Measurements from ENCODE around the gene DOC2B.
"Not testable (repeated sequence)": the region's sequence is repeated elsewhere in the genome, so short reads cannot be mapped to it uniquely, and the experiment has no call there.

The DOC2B gene

GRCh38 chr17:219696-220095 lies 38.2 kb upstream of the DOC2B start:
- DNase-seq (ENCODE audit: low read depth), result no peak
- no peak overlapping the region for H3K4me3 ChIP-seq (ENCODE audit: control insufficient read depth, low read depth, low read length)
- no peak for TF ChIP-seq CTCF (conservative IDR thresholded peaks at IDR 0.05; ENCODE audit: control insufficient read depth, insufficient read depth, low read depth, low read length)

GRCh38 chr17:218432-219110 lies 37.1 kb upstream of the DOC2B start:
- no peak overlapping the region for H3K4me3 ChIP-seq (ENCODE audit: control insufficient read depth, low read depth, low read length)
- DNase-seq (ENCODE audit: low read depth), result no peak
- TF ChIP-seq CTCF (conservative IDR thresholded peaks at IDR 0.05; ENCODE audit: control insufficient read depth, insufficient read depth, low read depth, low read length), result no peak

- H3K4me3 ChIP-seq (ENCODE audit: control insufficient read depth, low read depth, low read length), result no peak overlapping the region
- TF ChIP-seq CTCF (conservative IDR thresholded peaks at IDR 0.05; ENCODE audit: control insufficient read depth, insufficient read depth, low read depth, low read length), result no peak
- no peak for DNase-seq (ENCODE audit: low read depth)
Measured at GRCh38 chr17:216625-217024, 35.2 kb upstream of the DOC2B start.

GRCh38 chr17:215563-216478 lies 34.4 kb upstream of the DOC2B start:
- not testable (repeated sequence) for H3K4me3 ChIP-seq (ENCODE audit: control insufficient read depth, low read depth, low read length); DNase-seq (ENCODE audit: low read depth)

GRCh38 chr17:214881-215331 lies 33.5 kb upstream of the DOC2B start:
- no peak for TF ChIP-seq CTCF (conservative IDR thresholded peaks at IDR 0.05; ENCODE audit: control insufficient read depth, insufficient read depth, low read depth, low read length)
- no peak overlapping the region for H3K4me3 ChIP-seq (ENCODE audit: control insufficient read depth, low read depth, low read length)
- no peak for DNase-seq (ENCODE audit: low read depth)

- no peak for TF ChIP-seq CTCF (conservative IDR thresholded peaks at IDR 0.05; ENCODE audit: control insufficient read depth, insufficient read depth, low read depth, low read length)
- DNase-seq (ENCODE audit: low read depth), result no peak
- H3K4me3 ChIP-seq (ENCODE audit: control insufficient read depth, low read depth, low read length), result no peak overlapping the region
Measured at GRCh38 chr17:213286-214105, 32.0 kb upstream of the DOC2B start.

Data from fibroblast of mammary gland (primary cell).